G401 (cell line): ENCODE measurements around the gene DRD1. TPM values are rescaled to one million over a fixed set of nuclear protein-coding genes. Genes with fewer than 3 reads are reported as not detected.
"Not testable (repeated sequence)": the region's sequence is repeated elsewhere in the genome, so short reads cannot be mapped to it uniquely, and the experiment has no call there.

Experiments
- DNase-seq: peaks from one replicate; pipeline ENCODE4 v3.0.0-alpha.2; 2015; ENCODE audit warnings: low spot score
- in situ Hi-C: cut with HindIII; loops from 2 replicates; pipeline ENCODE4 v1.10.0; 2016; ENCODE audit warnings: low sequenced_read_pairs, mixed read lengths
- total RNA-seq: library from RNA; depleted of rRNA; stranded (reverse); fragments of >200 nt; shearing (Covaris generic); gene quantifications from 2 replicates; pipeline ENCODE4 v1.2.3, GENCODE V29; 2014

Gene DRD1
- total RNA-seq, 1 experiment from 2014 or later: not detected

- in situ Hi-C loops: no loop called here
- DNase-seq: no peak
Measured at GRCh38 chr5:175443514-175444059, 395 bp downstream of the DRD1 start.

DNA sequence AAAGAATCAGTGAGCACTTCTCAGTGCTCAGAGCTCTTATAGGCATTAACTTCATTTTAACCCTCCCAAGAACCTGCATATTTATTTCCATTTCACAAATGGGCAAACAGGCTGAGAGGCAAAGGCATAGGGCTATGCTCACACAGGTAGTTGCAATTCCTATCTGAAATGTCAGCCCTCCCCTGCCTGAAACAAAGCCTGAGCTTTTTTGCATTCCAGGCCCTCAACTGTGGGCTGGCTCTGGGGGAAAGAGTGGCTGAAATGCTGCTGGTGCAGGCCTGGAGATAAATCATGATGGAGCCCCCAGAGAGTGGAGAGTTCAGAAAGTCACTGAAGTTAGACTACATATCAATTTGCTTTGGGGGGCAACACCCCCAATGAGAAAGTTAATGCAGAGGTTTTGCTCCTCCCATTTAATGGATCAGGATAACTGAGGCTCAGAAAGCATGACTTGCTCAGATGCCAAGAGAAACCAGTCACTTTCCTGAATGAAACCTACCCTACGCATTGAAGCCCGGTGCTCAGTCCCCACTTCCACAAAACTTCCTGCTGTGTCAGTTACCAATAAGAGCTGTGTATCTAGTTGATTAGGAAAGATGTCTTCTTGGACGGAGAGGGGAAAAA is 5.6 kb downstream of the DRD1 start:
- in situ Hi-C loops: no loop called here
- no peak for DNase-seq

GRCh38 chr5:175436359-175436758 is 7.6 kb downstream of the DRD1 start:
- in situ Hi-C loops: no loop called here
- DNase-seq: no peak

DNA sequence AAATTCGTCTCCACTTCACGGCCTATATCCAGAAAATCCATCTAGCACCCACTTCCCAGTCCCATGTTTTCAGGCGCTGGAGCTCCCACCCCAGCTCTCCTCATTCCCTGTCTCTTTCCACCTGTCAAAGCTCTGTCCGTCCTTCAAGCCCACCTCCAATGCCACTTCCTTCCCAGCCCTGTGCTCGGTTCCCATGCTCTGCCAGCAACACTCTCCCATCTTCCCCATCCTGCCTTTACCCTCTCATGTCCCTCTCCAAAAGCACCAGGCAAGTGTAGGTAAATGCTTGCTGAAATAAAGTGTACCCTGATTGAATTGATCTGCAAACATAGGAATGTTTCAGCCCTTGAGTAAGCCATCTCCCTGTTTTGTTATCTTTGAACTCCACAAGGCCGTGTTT is 9.2 kb downstream of the DRD1 start:
- no peak for DNase-seq
- in situ Hi-C loops: no loop called here

DNA sequence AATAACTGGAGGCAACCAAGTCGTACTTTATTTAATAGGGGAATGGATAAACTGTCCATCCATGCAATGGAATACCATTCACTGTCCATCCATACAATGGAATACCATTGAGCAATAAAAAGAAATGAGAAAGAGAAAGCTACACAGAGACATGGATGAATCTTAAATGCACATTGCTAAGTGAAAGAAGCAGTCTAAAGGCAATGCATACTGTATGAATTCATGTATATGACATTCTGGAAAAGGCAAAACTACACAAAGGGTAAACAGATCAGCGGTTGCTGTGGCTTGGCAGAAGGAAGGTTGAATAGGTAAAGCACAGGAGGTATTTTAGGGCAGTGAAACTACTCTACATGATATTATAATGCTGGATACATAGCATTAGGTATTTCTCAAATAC is 16.2 kb downstream of the DRD1 start:
- in situ Hi-C loops: no loop called here
- DNase-seq: no peak

- DNase-seq, in situ Hi-C loops: not testable (repeated sequence)
Measured at GRCh38 chr5:175424594-175424993, 19.4 kb downstream of the DRD1 start.

DNA sequence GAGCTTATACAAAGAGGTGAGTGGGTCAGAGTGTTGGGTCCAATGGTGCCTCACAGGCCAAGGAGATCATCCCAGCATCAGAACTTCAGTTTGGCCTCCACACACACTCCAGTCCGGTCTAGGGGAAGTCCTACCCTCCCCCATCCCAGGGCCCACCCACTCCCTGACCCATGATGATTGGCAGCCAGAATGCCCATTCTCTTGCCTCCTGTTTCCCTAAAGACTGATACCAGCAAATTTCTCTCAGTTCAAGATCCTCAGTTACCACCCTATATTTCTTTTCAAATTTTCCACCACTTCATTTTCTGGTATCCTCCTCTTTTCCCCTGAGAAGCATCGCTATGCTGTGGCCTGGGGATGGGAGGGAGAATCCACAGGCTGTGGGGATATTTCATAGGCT is 21.9 kb downstream of the DRD1 start:
- in situ Hi-C loops: no loop called here
- DNase-seq: no peak

DNA sequence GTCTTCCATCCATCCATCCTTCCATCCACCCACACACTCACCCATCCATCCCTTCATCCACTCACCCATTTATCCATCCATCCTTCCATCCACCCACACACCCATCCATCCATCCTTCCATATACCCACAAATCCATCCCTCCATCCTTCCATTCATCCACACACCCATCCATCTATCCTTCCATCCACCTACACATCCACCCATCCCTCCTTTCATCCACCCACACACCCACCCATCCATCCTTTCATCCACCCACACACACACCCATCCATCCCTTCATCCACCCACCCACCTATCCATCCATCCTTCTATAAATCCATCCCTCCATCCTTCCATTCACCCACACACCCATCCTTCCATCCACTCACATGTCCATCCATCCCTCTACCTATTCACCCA is 23.6 kb downstream of the DRD1 start:
- in situ Hi-C loops: no loop called here

DNA sequence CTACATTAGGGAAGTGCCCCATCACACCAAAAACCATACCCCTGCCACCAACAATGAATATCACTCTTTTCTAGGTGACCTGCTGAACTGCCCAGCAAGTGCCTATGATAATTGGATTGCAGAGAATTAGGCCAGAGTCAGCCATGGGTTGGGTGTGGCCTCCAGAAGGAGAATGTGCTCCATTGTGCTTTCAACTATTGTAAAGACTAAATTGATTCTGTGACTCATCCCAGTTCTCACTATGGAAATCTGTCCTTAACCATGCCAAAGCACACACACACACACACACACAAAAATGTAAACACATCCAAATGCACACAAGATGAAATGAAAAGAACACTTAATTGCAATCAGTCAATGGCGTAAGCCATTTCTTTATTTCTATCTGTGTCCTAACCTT is 25.7 kb downstream of the DRD1 start:
- no peak for DNase-seq
- in situ Hi-C loops: no loop called here

More for the DNA sequence above, 23.6 kb downstream of the DRD1 start:
- no peak for DNase-seq

- in situ Hi-C loops: no loop called here
Measured at GRCh38 chr5:175417384-175417783, 26.6 kb downstream of the DRD1 start.

GRCh38 chr5:175415303-175415702 is 28.7 kb downstream of the DRD1 start:
- DNase-seq: no peak
- in situ Hi-C loops: no loop called here

More at GRCh38 chr5:175417384-175417783, 26.6 kb downstream of the DRD1 start:
- DNase-seq: no peak

GRCh38 chr5:175410926-175411325 is 33.1 kb downstream of the DRD1 start:
- in situ Hi-C loops: no loop called here

GRCh38 chr5:175406300-175406699 is 37.7 kb downstream of the DRD1 start:
- in situ Hi-C loops: no loop called here
- DNase-seq: no peak

More at GRCh38 chr5:175410926-175411325, 33.1 kb downstream of the DRD1 start:
- no peak for DNase-seq

- DNase-seq, in situ Hi-C loops: not testable (repeated sequence)
Measured at GRCh38 chr5:175397590-175398297, 46.2 kb downstream of the DRD1 start.

DNA sequence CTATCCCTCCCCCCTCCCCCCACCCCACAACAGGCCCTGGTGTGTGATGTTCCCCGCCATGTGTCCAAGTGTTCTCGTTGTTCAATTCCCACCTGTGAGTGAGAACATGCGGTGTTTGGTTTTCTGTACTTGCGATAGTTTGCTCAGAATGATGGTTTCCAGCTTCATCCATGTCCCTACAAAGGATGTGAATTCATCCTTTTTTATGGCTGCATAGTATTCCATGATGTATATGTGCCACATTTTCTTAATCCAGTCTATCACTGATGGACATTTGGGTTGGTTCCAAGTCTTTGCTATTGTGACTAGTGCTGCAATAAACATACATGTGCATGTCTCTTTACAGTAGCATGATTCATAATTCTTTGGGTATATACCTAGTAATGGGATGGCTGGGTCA is 48.6 kb downstream of the DRD1 start:
- in situ Hi-C loops, DNase-seq: not testable (repeated sequence)

GRCh38 chr5:175394601-175395000 is 49.4 kb downstream of the DRD1 start:
- in situ Hi-C loops: no loop called here

DNA sequence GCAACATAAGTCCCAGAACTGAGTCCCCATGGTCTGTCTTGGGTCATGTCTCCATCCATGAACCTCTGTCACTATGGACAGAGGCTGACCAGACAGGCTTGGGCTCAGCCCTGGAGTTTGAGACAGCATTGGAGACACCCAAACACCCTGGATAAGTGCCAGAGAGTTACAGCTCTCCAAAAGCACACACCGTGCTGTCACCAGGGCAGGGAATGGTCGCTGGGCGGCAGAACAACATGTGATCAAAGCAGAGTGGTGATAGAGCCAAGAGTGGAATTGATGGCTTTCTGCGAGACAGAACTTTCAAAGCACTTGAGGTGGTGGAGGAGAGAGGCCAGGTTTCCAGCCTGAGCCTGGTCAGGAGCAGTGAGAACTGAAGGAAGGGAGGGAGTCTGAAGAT is 50.1 kb downstream of the DRD1 start:
- no peak for DNase-seq
- in situ Hi-C loops: no loop called here

More at GRCh38 chr5:175394601-175395000, 49.4 kb downstream of the DRD1 start:
- no peak for DNase-seq

GRCh38 chr5:175392236-175392635 is 51.7 kb downstream of the DRD1 start:
- in situ Hi-C loops: no loop called here
- no peak for DNase-seq

GRCh38 chr5:175390352-175391083 is 53.5 kb downstream of the DRD1 start:
- in situ Hi-C loops: no loop called here
- DNase-seq: no peak
